Measurements from ENCODE around the gene GUCY1A2.

The GUCY1A2 gene

GRCh38 chr11:106632283-106632682 is 386.0 kb downstream of the GUCY1A2 start:
- CTCF ChIA-PET: no interaction called here
- no peak for TF ChIP-seq CTCF (IDR thresholded peaks at IDR 0.05; ENCODE audit: control extremely low read depth, extremely low read depth, low read depth, missing control alignments)
- DNase-seq (ENCODE audit: extremely low spot score): no peak
- POLR2A ChIA-PET: no interaction called here

GRCh38 chr11:106627694-106628093 is 390.6 kb downstream of the GUCY1A2 start:
- DNase-seq (ENCODE audit: extremely low spot score): no peak
- POLR2A ChIA-PET: no interaction called here
- CTCF ChIA-PET: interaction anchor here (1.4 kb wide), 1 partner anchor 43 kb away, joined by 3 read pairs; no protein-coding TSS in a partner anchor
- TF ChIP-seq CTCF (IDR thresholded peaks at IDR 0.05; ENCODE audit: control extremely low read depth, extremely low read depth, low read depth, missing control alignments): no peak

- POLR2A ChIA-PET: no interaction called here
- CTCF ChIA-PET: interaction anchor here (1.0 kb wide), 1 partner anchor 15 kb away, joined by 3 read pairs; no protein-coding TSS in a partner anchor
- DNase-seq (ENCODE audit: extremely low spot score): no peak
- TF ChIP-seq CTCF (IDR thresholded peaks at IDR 0.05; ENCODE audit: control extremely low read depth, extremely low read depth, low read depth, missing control alignments): no peak
Measured at GRCh38 chr11:106625566-106625965, 392.7 kb downstream of the GUCY1A2 start.

GRCh38 chr11:106624377-106624776 is 393.9 kb downstream of the GUCY1A2 start:
- TF ChIP-seq CTCF (IDR thresholded peaks at IDR 0.05; ENCODE audit: control extremely low read depth, extremely low read depth, low read depth, missing control alignments): no peak
- DNase-seq (ENCODE audit: extremely low spot score): no peak
- ChIA-PET CTCF (interaction anchor here (1.0 kb wide), 1 partner anchor 16 kb away, joined by 3 read pairs; no protein-coding TSS in a partner anchor), POLR2A (no interaction called here)

Measured in GM10248 (cell line).